Keratinocyte (primary cell): Measurements from ENCODE around the gene KLRD1.

Source experiments
- EZH2 ChIP-seq: IDR thresholded peaks from one replicate; pipeline ENCODE4 v1.6.1; 2012; ENCODE audit warnings: inconsistent platforms, mild to moderate bottlenecking, low read length, moderate library complexity
- TF ChIP-seq, protein P1 (sequence below), 3 experiments: IDR thresholded peaks in 1 of 3; conservative IDR thresholded peaks in 1 of 3; optimal IDR thresholded peaks in 1 of 3; 2 replicates in 2 of 3; 3 replicates in 1 of 3; pipeline versions ENCODE3 to v1.5.1; 2011; ENCODE audit warnings: low read length in 3 of 3, mild to moderate bottlenecking in 3 of 3, moderate library complexity in 2 of 3, control low read depth in 1 of 3, inconsistent platforms in 1 of 3; ENCODE audit not compliant: insufficient read depth in 2 of 3; ENCODE audit errors: extremely low read depth in 1 of 3

DNA sequence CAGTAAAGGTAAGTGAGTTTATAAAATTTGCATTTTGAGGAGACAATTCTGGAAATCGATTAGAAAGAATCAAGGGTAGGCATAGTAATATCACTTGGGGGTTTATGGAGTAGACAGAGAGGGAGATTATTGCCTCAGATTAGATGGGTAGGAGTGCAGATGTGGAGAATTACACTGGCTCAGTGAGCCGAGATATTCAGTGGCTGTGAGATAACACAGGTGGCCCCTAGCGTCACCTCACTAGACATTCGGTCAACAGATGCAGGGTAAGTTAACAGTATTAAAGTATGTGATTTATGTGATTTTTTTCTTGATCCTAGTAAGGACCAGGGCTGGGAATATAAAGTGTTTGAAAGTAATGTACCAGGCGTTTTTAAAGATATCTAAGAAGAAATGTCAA, 39.6 kb upstream of the KLRD1 start:
- TF ChIP-seq, protein P1, sequence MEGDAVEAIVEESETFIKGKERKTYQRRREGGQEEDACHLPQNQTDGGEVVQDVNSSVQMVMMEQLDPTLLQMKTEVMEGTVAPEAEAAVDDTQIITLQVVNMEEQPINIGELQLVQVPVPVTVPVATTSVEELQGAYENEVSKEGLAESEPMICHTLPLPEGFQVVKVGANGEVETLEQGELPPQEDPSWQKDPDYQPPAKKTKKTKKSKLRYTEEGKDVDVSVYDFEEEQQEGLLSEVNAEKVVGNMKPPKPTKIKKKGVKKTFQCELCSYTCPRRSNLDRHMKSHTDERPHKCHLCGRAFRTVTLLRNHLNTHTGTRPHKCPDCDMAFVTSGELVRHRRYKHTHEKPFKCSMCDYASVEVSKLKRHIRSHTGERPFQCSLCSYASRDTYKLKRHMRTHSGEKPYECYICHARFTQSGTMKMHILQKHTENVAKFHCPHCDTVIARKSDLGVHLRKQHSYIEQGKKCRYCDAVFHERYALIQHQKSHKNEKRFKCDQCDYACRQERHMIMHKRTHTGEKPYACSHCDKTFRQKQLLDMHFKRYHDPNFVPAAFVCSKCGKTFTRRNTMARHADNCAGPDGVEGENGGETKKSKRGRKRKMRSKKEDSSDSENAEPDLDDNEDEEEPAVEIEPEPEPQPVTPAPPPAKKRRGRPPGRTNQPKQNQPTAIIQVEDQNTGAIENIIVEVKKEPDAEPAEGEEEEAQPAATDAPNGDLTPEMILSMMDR (optimal IDR thresholded peaks at IDR 0.05 in 1 of 3, IDR thresholded peaks at IDR 0.05 in 1 of 3, conservative IDR thresholded peaks at IDR 0.05 in 1 of 3; ENCODE audit: extremely low read depth in 1 of 3, insufficient read depth in 2 of 3, low read length in 3 of 3), result no peak
- no peak for TF ChIP-seq EZH2
